Subcutaneous abdominal adipose tissue (tissue), 5 donors: ENCODE data around the gene NEK1.
A peak's percentile ranks its signal among the peaks of the same experiment; 100 is the strongest.
"Not testable (repeated sequence)": the region's sequence is repeated elsewhere in the genome, so short reads cannot be mapped to it uniquely, and the experiment has no call there.

Experiments
- H3K27ac ChIP-seq: one replicate; pipeline ENCODE4 v1.7.0; 2013; ENCODE audit warnings: low read depth, mild to moderate bottlenecking, inconsistent platforms, low read length, moderate library complexity
- H3K27me3 ChIP-seq, 5 donors: one replicate each; pipeline ENCODE4 v1.7.0; 2013; ENCODE audit warnings: low read length in 5 of 5, inconsistent platforms in 1 of 5; ENCODE audit not compliant: control insufficient read depth in 5 of 5, insufficient read depth in 4 of 5
- H3K36me3 ChIP-seq, 5 donors: one replicate each; pipeline ENCODE4 v1.7.0; 2013; ENCODE audit warnings: low read length in 5 of 5; ENCODE audit not compliant: control insufficient read depth in 5 of 5, insufficient read depth in 5 of 5
- H3K4me1 ChIP-seq, 5 donors: one replicate each; pipeline ENCODE4 v1.7.0; 2013; ENCODE audit warnings: low read length in 5 of 5, mild to moderate bottlenecking in 3 of 5, moderate library complexity in 1 of 5; ENCODE audit not compliant: control insufficient read depth in 5 of 5, insufficient read depth in 5 of 5
- H3K4me3 ChIP-seq, 5 donors: one replicate each; pipeline ENCODE4 v1.7.0; 2013; ENCODE audit warnings: low read length in 5 of 5, low read depth in 1 of 5
- H3K9ac ChIP-seq, 5 donors: one replicate each; pipeline ENCODE4 v1.7.0; 2013; ENCODE audit warnings: low read length in 5 of 5, mild to moderate bottlenecking in 4 of 5, moderate library complexity in 3 of 5
- H3K9me3 ChIP-seq, 5 donors: one replicate each; pipeline ENCODE4 v1.7.0; 2013; ENCODE audit warnings: low read length in 5 of 5; ENCODE audit not compliant: control insufficient read depth in 5 of 5
- donor health status: healthy.
- donor health status: healthy.
- donor health status: healthy.
- donor health status: healthy.
- donor health status: healthy.

NEK1 gene

DNA sequence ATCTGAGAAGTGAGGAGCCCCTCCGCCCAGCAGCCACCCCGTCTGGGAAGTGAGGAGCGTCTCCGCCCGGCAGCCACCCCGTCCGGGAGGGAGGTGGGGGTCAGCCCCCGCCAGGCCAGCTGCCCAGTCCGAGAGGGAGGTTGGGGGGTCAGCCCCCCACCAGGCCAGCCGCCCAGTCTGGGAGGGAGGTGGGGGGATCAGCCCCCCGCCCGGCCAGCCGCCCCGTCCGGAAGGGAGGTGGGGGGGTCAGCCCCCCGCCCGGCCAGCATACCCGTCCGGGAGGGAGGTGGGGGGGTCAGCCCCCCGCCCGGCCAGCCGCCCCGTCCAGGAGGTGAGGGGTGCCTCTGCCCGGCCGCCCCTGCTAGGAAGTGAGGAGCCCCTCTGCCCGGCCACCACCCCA is 42.1 kb downstream of the NEK1 start:
- H3K27me3 ChIP-seq, H3K9me3 ChIP-seq, H3K4me3 ChIP-seq, H3K9ac ChIP-seq, H3K27ac ChIP-seq, H3K4me1 ChIP-seq: not testable (repeated sequence)
- peaks cover 5 to 23% (median 12%) of the 10 kb centered on the region in 5 donors for H3K36me3 ChIP-seq

DNA sequence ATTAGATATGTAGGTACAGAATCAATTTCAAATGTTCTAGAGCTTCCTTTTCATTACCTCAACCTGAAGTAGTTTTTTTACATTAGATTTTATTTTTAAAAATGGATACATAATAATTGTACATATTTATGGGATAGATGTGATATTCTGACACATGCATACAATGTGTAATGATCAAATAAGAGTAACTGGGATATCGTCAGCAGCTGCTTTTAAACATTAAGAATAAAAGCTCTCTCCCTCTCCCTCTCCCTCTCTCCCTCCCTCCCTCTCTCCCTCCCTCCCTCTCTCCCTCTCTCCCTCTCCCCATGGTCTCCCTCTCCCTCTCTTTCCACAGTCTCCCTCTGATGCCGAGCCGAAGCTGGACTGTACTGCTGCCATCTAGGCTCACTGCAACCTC is 43.2 kb downstream of the NEK1 start:
- not testable (repeated sequence) for H3K27me3 ChIP-seq, H3K4me1 ChIP-seq, H3K27ac ChIP-seq, H3K4me3 ChIP-seq, H3K9ac ChIP-seq, H3K9me3 ChIP-seq
- H3K36me3 ChIP-seq: peaks cover 0 to 14% (median 4%) of the 10 kb centered on the region in 5 donors

DNA sequence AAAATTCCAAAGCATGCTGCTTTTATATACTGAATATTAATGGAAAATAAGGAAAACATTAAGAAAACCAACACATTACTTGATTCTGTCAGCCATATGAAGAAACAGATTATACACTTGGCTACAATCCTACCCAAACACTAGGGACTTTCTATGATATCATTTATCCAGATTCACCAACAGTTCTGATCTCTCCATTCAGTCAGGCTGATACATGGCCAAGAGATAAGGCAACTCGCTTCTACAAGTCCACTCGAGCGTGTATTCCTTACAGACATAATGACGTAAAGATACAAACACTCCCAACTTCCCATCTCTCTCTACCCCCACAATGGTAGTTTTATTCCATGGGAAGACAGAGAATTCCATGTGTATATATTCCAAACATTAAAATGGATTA is 44.5 kb downstream of the NEK1 start:
- H3K27me3 ChIP-seq: no peaks in the 10 kb centered on the region

DNA sequence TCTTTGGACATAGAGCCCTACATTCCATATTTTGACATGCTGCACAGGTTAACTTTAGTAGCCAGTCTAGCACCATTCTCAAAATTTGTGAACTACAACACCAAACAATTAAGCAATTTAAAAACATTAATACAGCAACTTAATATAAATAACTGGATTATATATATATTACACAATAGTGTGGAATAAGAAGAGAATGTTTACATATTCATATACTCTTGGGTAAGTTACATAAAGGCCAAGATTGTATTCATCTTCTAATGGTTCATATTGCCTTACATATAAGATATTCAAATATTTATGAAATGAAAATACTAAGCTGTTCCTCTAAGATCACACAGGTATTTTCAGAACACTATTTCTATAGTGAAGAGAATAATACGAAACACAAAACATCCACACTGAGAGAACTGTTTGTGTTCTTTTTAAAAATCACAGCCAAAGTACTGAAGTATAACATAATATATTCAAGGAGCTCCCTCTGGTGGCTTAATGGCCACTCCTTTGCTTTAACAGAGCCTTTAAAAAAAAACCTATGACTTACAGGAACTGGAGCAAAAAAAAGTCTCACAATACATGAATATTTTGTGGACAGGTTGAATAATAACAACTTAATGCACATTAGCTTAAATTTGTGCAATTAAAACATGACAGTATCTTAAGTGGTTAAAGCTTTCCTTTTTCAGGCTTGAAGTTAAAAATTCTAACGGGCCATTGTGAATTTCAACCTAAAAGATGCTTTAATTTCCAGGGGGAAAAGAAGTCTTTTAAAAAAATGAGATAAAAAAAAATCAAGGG is 46.2 kb downstream of the NEK1 start:
- Histone ChIP-seq H3K27ac (no peak overlapping the region), H3K9me3 (no peaks in the 10 kb centered on the region), H3K27me3 (no peaks in the 10 kb centered on the region), H3K4me1 (peaks cover 0 to 9% (median 2%) of the 10 kb centered on the region in 5 donors), H3K9ac (peak overlapping the region in 1 of 5 donors; percentile 6), H3K36me3 (peaks cover 0 to 1% (median 0%) of the 10 kb centered on the region in 5 donors), H3K4me3 (peak overlapping the region in 2 of 5 donors; percentile 29 to 44)

More for the DNA sequence above, 44.5 kb downstream of the NEK1 start:
- H3K4me1 ChIP-seq: peaks cover 0 to 9% (median 2%) of the 10 kb centered on the region in 5 donors
- H3K27ac ChIP-seq: no peak overlapping the region
- H3K9me3 ChIP-seq: no peaks in the 10 kb centered on the region
- H3K36me3 ChIP-seq: peaks cover 0 to 14% (median under 1%) of the 10 kb centered on the region in 5 donors
- H3K9ac ChIP-seq: no peak overlapping the region
- H3K4me3 ChIP-seq: no peak overlapping the region

DNA sequence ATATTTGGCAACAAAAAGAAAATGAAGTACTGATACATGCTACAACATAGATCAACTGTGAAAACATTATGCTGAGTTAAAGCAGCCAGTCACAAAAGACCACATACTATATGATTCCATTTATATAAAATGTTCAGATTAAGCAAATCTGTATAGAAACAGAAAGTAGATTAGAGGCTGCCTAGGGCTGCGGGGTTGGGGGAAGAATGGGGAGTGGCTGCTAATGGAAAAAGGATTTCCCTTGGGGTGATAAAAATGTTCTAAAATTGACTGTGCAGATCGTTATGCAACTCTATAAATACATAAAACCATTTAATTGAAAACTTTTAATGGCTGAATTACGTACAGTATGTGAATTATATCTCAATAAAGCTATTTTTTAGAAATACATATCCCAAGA is 46.8 kb downstream of the NEK1 start:
- Histone ChIP-seq H3K36me3 (peaks cover 0 to 8% (median 2%) of the 10 kb centered on the region in 5 donors), H3K9me3 (no peaks in the 10 kb centered on the region), H3K27ac (no peak overlapping the region), H3K9ac (peak overlapping the region in 1 of 5 donors; percentile 6), H3K4me1 (peaks cover 0 to 9% (median 2%) of the 10 kb centered on the region in 5 donors), H3K27me3 (no peaks in the 10 kb centered on the region), H3K4me3 (peak overlapping the region in 4 of 5 donors; percentile 28 to 47 (median 36))

DNA sequence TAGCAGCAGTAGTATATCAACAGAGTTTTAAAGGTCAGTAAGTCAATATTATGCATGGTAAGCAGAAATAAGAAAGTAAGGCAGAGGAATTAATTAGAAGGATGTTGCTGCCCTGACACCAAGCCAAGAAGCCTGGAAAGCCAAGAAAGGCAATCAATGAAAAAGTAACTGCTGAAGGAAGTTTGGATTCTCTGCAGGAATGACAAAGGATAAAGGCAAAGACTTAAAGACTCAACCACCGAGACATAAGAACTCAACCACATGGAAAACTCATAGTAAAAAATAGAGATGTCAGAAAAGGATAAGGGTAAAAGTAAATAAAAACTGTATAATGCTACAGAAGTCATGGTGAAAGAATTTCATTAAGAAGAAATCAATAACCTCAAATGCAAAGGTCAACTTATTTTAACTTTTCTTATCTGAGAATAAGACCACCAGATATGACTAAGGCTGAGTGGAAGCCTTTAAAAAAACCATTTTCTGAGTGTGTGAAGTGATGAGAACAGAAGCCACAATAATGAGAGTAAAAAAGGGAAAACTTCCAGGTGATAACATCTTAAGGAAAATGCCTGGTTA is 55.2 kb downstream of the NEK1 start:
- H3K9me3 ChIP-seq: no peaks in the 10 kb centered on the region
- H3K27ac ChIP-seq: no peak overlapping the region
- H3K9ac ChIP-seq: no peak overlapping the region
- no peaks in the 10 kb centered on the region for H3K27me3 ChIP-seq
- H3K4me3 ChIP-seq: no peak overlapping the region
- H3K4me1 ChIP-seq: no peaks in the 10 kb centered on the region
- peaks cover 23 to 41% (median 41%) of the 10 kb centered on the region in 5 donors for H3K36me3 ChIP-seq

DNA sequence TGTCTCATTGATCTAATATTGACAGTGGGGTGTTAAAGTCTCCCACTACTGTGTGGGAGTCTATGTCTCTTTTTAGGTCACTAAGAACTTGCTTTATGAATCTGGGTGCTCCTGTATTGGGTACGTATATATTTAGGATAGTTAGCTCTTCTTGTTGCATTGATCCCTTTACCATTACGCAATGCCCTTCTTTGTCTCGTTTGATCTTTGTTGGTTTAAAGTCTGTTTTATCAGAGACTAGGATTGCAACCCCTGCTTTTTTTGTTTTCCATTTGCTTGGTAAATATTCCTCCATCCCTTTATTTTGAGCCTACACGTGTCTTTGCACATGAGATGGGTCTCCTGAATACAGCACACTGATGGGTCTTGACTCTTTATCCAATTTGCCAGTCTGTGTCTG is 65.8 kb downstream of the NEK1 start:
- not testable (repeated sequence) for H3K4me1 ChIP-seq

DNA sequence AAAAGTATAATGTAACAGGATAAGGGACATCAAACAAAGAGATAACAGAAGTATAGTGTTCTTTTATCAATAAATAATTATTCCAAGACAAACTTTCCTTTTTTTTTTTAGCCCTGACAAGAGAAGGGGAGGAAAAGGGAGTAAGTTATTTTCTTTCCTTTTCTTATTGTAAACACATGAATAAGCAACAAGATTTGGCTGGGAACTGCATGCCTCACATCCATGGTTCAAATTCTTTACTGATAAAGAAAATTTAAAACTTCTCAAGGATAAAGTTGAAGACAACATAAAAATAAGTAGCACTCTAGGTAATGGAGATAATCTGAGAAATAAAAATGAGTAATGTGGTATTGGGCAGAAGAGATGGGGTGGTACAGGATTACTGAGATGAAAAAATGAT is 71.6 kb downstream of the NEK1 start:
- H3K9me3 ChIP-seq: no peaks in the 10 kb centered on the region
- H3K27ac ChIP-seq: no peak overlapping the region
- H3K9ac ChIP-seq: no peak overlapping the region
- H3K4me1 ChIP-seq: no peaks in the 10 kb centered on the region
- H3K36me3 ChIP-seq: peaks cover 0 to 16% (median 7%) of the 10 kb centered on the region in 5 donors
- no peak overlapping the region for H3K4me3 ChIP-seq
- no peaks in the 10 kb centered on the region for H3K27me3 ChIP-seq

More for the DNA sequence above, 65.8 kb downstream of the NEK1 start:
- H3K36me3 ChIP-seq, H3K9me3 ChIP-seq, H3K27ac ChIP-seq, H3K4me3 ChIP-seq, H3K9ac ChIP-seq, H3K27me3 ChIP-seq: not testable (repeated sequence)

DNA sequence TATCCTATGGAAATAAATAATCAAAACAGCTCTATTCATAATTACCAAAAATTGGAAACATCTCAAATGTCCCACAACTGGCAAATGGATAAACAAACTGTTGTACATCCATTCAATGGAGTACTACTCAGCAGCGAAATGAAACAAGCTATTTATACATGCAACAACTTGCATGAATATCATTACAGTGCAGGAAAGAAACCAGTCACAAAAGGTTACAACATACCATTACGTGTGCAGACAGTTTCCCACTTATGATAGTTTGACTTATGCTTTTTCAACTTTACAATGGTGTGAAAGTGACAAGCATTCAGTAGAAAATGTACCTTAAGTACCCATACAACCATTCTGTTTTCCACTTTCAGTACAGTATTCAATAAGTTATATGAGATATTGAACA is 82.3 kb downstream of the NEK1 start:
- Histone ChIP-seq H3K36me3 (peaks cover 13 to 50% (median 33%) of the 10 kb centered on the region in 5 donors), H3K27ac (no peak overlapping the region), H3K4me1 (no peaks in the 10 kb centered on the region), H3K9me3 (no peaks in the 10 kb centered on the region), H3K27me3 (no peaks in the 10 kb centered on the region), H3K9ac (no peak overlapping the region), H3K4me3 (no peak overlapping the region)

DNA sequence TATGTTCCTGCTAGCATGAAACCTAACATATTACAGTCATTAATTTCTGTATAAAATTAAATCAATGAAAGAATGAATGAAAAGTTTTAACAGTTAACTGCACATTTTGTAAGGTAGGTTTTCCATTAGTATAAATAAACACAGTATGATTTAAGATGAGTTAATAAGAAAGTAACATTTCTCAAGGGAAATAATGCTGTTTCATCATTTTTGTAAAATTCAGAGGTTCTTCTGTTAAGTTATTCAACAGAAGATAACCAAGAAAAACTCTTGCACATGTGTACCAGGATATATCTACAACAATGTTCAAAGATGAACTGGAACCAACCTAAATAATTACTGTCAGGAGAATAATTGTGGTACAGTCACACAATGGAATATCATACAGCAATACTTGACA is 88.6 kb downstream of the NEK1 start:
- no peak overlapping the region for H3K9ac ChIP-seq
- no peaks in the 10 kb centered on the region for H3K4me1 ChIP-seq
- no peak overlapping the region for H3K27ac ChIP-seq
- H3K36me3 ChIP-seq: peaks cover 2 to 24% (median 17%) of the 10 kb centered on the region in 5 donors
- H3K4me3 ChIP-seq: no peak overlapping the region
- no peaks in the 10 kb centered on the region for H3K27me3 ChIP-seq
- no peaks in the 10 kb centered on the region for H3K9me3 ChIP-seq
